Measurements from ENCODE around the gene PTPA. TPM values are rescaled to one million over a fixed set of nuclear protein-coding genes. Genes with fewer than 3 reads are reported as not detected.

PTPA gene
- total RNA-seq, 1 donor from 2014 or later = 39.5 TPM

GRCh38 chr9:129175515-129175824 is 64.3 kb downstream of the PTPA start:
- H3K4me3 ChIP-seq (ENCODE audit: low read depth, low read length) = peak overlapping the region; percentile 88
- H3K27me3 ChIP-seq (ENCODE audit: control insufficient read depth, insufficient read depth, low read length) = no peaks in the 10 kb centered on the region
- no peaks in the 10 kb centered on the region for H3K36me3 ChIP-seq (ENCODE audit: control insufficient read depth, insufficient read depth, low read length)
- TF ChIP-seq CTCF (IDR thresholded peaks at IDR 0.05; ENCODE audit: insufficient read depth, low read length, severe bottlenecking) = no peak
- DNase-seq (ENCODE audit: low read depth) (no peak), FAIRE-seq (no peak)

GRCh38 chr9:129175825-129176633 is 64.8 kb downstream of the PTPA start:
- DNase-seq (ENCODE audit: low read depth) (peak; percentile 87), FAIRE-seq (no peak)
- peak overlapping the region; percentile 88 for H3K4me3 ChIP-seq (ENCODE audit: low read depth, low read length)
- TF ChIP-seq CTCF (IDR thresholded peaks at IDR 0.05; ENCODE audit: insufficient read depth, low read length, severe bottlenecking) = no peak
- no peaks in the 10 kb centered on the region for H3K27me3 ChIP-seq (ENCODE audit: control insufficient read depth, insufficient read depth, low read length)
- no peaks in the 10 kb centered on the region for H3K36me3 ChIP-seq (ENCODE audit: control insufficient read depth, insufficient read depth, low read length)

GRCh38 chr9:129176701-129177442 is 65.7 kb downstream of the PTPA start:
- Histone ChIP-seq H3K27me3 (ENCODE audit: control insufficient read depth, insufficient read depth, low read length) (no peaks in the 10 kb centered on the region), H3K4me3 (ENCODE audit: low read depth, low read length) (peak overlapping the region; percentile 88), H3K36me3 (ENCODE audit: control insufficient read depth, insufficient read depth, low read length) (no peaks in the 10 kb centered on the region)
- DNase-seq (ENCODE audit: low read depth) (no peak), FAIRE-seq (no peak)
- no peak for TF ChIP-seq CTCF (IDR thresholded peaks at IDR 0.05; ENCODE audit: insufficient read depth, low read length, severe bottlenecking)

GRCh38 chr9:129177443-129177790 is 66.2 kb downstream of the PTPA start:
- Histone ChIP-seq H3K27me3 (ENCODE audit: control insufficient read depth, insufficient read depth, low read length) (no peaks in the 10 kb centered on the region), H3K4me3 (ENCODE audit: low read depth, low read length) (peak overlapping the region; percentile 88), H3K36me3 (ENCODE audit: control insufficient read depth, insufficient read depth, low read length) (no peaks in the 10 kb centered on the region)
- DNase-seq (ENCODE audit: low read depth) = no peak
- TF ChIP-seq CTCF (IDR thresholded peaks at IDR 0.05; ENCODE audit: insufficient read depth, low read length, severe bottlenecking) = no peak
- FAIRE-seq = no peak

GRCh38 chr9:129177791-129178567 is 66.8 kb downstream of the PTPA start, which contains the start of gene IER5L:
IER5L (minus strand) TSS chr9:129178261; CDS start chr9:129178052, 209 bp downstream.
- H3K4me3 ChIP-seq (ENCODE audit: low read depth, low read length) = peak within 1 kb of the TSS; percentile 88
- TF ChIP-seq CTCF (IDR thresholded peaks at IDR 0.05; ENCODE audit: insufficient read depth, low read length, severe bottlenecking) = no peak
- H3K27me3 ChIP-seq (ENCODE audit: control insufficient read depth, insufficient read depth, low read length) = no peaks in the 10 kb centered on the region
- no peaks in the 10 kb centered on the region for H3K36me3 ChIP-seq (ENCODE audit: control insufficient read depth, insufficient read depth, low read length)
- DNase-seq (ENCODE audit: low read depth) (peak; percentile 77), FAIRE-seq (no peak)
